Stimulated activated CD8-positive, alpha-beta memory T cell treated with anti-CD3 and anti-CD28 coated beads, Interleukin-2, amount 100 ng/mL, for 48 hours (primary cell): ENCODE data around the gene AFG3L2.

Experiments
- DNase-seq, 2 donors: peaks; one replicate each; pipeline ENCODE4 v3.0.0-alpha.2; 2020; ENCODE audit warnings: low read depth in 2 of 2

Gene AFG3L2

GRCh38 chr18:12361770-12362378 is 15.2 kb downstream of the AFG3L2 start:
- DNase-seq: no peak

GRCh38 chr18:12359515-12359927 is 17.5 kb downstream of the AFG3L2 start:
- DNase-seq: no peak

GRCh38 chr18:12352188-12352587 is 24.8 kb downstream of the AFG3L2 start:
- DNase-seq: no peak

- no peak for DNase-seq
Measured at GRCh38 chr18:12347895-12348294, 29.1 kb downstream of the AFG3L2 start.

- no peak for DNase-seq
Measured at GRCh38 chr18:12346240-12346565, 30.8 kb downstream of the AFG3L2 start.

GRCh38 chr18:12345491-12346239 is 31.4 kb downstream of the AFG3L2 start:
- DNase-seq: no peak

GRCh38 chr18:12342661-12343060 is 34.4 kb downstream of the AFG3L2 start:
- no peak for DNase-seq

- DNase-seq: no peak
Measured at GRCh38 chr18:12340945-12341660, 35.9 kb downstream of the AFG3L2 start.

GRCh38 chr18:12338382-12338781 is 38.6 kb downstream of the AFG3L2 start:
- DNase-seq: no peak

- no peak for DNase-seq
Measured at GRCh38 chr18:12336887-12337286, 40.1 kb downstream of the AFG3L2 start.

- DNase-seq: no peak
Measured at GRCh38 chr18:12336171-12336613, 40.8 kb downstream of the AFG3L2 start.

GRCh38 chr18:12335503-12335902 is 41.5 kb downstream of the AFG3L2 start:
- DNase-seq: no peak

- DNase-seq: no peak
Measured at GRCh38 chr18:12334863-12335262, 42.2 kb downstream of the AFG3L2 start.

- DNase-seq: no peak
Measured at GRCh38 chr18:12334366-12334808, 42.6 kb downstream of the AFG3L2 start.

GRCh38 chr18:12333506-12334290 is 43.3 kb downstream of the AFG3L2 start:
- no peak for DNase-seq

GRCh38 chr18:12330766-12331165 is 46.3 kb downstream of the AFG3L2 start:
- DNase-seq: no peak

GRCh38 chr18:12329125-12329698 is 47.8 kb downstream of the AFG3L2 start:
- no peak for DNase-seq

GRCh38 chr18:12328179-12328823 is 48.7 kb downstream of the AFG3L2 start:
- DNase-seq: no peak

GRCh38 chr18:12327510-12328178 is 49.4 kb downstream of the AFG3L2 start:
- DNase-seq: peak; percentile 68 to 77

GRCh38 chr18:12326711-12327460 is 50.1 kb downstream of the AFG3L2 start:
- no peak for DNase-seq
